Stimulated activated CD4-positive, alpha-beta T cell treated with anti-CD3 and anti-CD28 coated beads, Interleukin-15, amount 100 ng/mL, for 24 hours (primary cell): ENCODE results near the gene ATOH1.

Experiments used
- DNase-seq: peaks from one replicate; pipeline ENCODE4 v3.0.0-alpha.2; 2020

Gene ATOH1

GRCh38 chr4:93828332-93828994, at the start of gene ATOH1:
ATOH1 (plus strand) TSS chr4:93828753; CDS start chr4:93828927, 174 bp downstream.
- DNase-seq, result peak; percentile 17

DNA sequence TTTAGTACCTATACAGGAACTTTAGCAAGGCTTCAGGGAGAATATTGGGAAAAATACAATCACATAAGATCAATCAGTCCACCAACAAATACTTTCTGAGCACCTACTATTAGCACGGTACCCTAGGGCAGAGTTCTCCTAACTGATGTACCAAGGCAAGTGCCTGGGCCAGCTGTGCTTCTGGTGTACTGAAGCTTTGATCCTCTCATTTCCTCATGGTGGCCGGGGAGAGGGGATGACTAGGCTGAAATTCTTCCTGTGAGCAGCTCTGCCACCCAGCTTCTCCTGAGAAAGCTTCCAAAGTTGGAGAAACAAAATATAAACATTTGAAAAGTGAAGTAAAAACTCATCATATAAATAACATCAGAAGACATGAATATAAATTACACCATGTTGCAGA, 49.3 kb upstream of the ATOH1 start:
- no peak for DNase-seq

DNA sequence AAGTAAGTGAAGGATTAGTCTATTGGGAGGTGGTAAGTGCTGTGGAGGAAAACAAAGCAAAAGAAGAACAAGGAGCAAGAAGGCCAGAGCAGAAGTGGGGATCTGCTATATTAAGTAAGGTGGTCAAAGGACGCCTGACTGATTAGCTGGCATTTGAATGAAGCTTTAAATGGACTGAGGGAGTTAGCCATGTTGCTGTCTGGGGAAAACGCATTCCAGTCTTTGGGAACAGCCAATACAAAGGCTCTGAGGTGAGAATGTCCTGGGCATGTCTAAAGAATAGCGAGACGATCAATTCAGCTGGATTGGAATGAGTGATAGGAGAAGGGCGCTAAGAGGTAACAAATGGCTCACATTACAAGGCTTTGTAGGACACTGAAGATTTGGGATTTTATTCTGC, 48.5 kb upstream of the ATOH1 start:
- no peak for DNase-seq

GRCh38 chr4:93781198-93781597, 47.4 kb upstream of the ATOH1 start:
- no peak for DNase-seq

GRCh38 chr4:93786149-93786548, 42.4 kb upstream of the ATOH1 start:
- no peak for DNase-seq

- no peak for DNase-seq
Observed at GRCh38 chr4:93788712-93789111, 39.8 kb upstream of the ATOH1 start.

DNA sequence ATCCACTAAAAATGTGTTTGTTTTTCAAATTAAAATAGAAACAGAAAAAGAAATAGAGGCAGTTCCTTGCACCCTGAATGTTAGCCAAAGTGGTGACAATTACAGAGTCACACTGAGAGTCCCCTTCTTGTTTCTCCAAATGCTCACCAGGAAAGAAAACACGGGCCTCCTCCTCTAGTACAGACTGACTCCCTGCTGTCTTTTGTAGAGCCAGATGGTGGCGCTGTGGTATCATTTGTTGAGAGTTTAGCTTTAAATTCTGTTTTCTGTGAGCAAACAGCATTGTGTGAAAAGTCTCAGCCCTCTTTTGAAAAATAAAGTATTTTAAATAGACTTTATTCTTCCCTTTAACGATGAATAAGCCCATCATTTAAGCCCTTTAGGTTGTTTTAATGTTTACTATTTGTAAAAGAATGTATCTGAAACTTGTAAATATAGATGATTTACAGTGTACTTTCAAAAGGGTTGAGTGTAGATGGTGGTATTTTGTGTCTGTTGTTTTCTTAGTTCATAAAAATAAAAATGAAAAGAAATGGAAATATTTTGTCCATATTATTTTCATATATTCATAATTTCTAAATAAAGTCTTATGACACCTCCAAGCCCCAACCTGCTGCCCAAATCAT, 36.9 kb upstream of the ATOH1 start:
- peak; percentile 51 for DNase-seq

- no peak for DNase-seq
Observed at GRCh38 chr4:93802045-93802444, 26.5 kb upstream of the ATOH1 start.

GRCh38 chr4:93809773-93810172, 18.8 kb upstream of the ATOH1 start:
- no peak for DNase-seq

- DNase-seq, result no peak
Observed at GRCh38 chr4:93810340-93810992, 18.1 kb upstream of the ATOH1 start.

DNA sequence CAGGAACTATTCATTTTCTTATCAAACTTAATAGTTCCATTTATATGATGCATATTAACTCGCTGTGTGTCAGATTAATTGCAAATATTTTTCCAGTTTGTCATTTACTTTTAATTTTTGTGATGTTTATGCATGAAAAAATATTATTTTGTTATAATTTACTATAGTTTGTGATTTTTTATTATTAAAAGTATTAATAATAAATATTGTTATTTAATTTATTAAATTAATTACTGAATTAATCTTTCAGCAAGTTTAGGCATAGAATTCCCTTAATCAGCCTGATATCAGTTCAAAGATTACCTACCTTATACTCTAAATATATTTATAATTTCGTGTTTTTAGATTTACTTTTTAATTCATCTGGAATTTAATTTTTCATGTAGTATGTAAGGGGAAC, 15.5 kb upstream of the ATOH1 start:
- DNase-seq, result no peak

DNA sequence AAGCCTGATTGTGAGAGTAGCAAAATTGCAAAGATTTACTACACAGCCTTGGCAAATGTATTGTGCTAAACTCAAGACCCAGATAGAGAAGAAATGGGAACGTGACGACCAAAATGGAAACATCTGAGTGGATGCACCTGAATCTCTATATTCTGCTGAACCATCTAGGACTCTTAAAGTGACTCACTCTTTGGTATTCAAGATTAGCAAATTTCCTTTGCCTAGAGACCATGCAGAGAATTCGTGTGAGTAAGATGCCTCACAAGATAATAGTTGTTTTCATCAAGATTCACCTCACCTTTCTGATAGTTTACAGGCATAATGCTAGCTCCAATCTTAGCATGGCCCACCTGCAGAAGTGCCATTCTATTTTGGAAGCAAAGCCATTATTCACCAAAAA, 14.4 kb upstream of the ATOH1 start:
- no peak for DNase-seq

DNA sequence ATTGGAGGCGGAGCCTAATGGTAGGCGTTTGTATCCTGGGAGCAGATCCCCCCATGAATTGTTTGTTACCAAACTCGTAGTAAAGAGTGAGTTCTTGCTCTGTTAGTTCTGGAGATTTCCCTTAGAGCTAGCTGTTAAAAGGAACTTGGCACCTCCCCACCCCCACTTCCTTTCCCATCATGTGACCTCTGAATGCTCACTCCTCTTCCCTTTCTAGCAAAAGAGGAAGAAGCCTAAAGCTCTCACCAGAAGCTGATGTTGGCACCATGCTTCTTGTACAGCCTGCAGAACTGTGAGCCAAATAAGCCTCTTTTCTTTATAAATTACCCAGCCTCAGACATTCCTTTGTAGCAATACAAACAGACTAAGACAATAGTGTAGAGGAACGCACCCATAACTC, 13.8 kb upstream of the ATOH1 start:
- DNase-seq, result no peak

DNA sequence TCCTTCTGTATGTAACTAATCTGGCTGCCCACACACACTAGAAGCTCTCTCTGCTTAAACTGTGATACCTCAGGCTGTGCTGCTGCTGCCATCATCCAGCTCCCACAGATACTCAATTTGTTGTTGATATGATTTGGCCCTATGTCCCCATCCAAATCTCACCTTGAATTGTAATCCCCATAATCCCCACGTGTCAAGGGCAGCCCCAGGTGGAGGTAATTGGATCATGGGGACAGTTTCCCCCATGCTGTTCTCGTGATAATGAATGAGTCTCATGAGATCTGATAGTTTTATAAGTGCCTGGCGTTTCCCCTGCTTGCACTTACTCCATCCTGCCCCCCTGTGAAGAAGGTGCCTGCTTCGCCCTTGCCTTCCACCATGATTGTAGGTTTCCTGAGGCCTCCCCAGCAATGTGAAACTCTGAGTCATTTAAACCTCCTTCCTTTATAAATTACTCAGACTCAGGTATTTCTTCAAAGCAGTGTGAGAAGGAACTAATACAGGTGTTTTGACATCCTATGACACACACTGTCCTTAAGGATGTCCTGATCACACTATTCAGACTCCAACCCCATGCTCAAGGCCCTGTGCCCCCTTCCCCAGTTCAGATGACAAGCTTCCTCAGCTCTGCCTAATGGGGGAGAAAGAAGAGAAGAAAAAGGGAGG, 2.9 kb upstream of the ATOH1 start:
- no peak for DNase-seq

- no peak for DNase-seq
Observed at GRCh38 chr4:93827272-93827947, 1.1 kb upstream of the ATOH1 start.

GRCh38 chr4:93828995-93829819, 654 bp downstream of the ATOH1 start:
- DNase-seq, result peak; percentile 14

DNA sequence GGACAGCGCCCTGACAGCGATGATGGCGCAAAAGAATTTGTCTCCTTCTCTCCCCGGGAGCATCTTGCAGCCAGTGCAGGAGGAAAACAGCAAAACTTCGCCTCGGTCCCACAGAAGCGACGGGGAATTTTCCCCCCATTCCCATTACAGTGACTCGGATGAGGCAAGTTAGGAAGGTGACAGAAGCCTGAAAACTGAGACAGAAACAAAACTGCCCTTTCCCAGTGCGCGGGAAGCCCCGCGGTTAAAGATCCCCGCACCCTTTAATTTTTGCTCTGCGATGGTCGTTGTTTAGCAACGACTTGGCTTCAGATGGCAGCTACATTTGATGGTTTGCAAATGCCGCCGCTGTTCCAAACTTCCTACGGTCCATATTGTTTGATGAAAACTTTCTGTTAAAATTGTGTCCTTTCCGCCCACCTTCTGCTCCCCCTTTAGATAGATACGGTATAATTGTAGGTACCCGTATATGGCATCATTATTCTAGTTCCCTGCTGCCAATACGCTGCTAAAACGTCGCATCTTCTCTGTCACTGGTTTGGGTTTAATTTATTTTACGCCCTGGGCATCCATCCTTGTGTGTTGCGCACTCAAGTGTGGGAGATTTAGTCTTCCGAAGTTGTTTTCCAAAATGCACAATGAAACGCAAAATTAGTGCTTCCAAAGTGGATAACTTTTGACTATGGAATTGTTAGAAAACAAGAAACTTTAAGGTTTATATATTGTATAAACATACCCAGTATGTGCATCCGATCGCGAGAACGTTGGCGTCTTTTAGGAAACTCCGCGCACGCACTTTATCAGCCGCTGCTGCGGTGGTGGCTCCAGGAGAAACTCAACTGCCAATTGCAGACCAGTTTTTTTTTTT, 1.5 kb downstream of the ATOH1 start:
- no peak for DNase-seq

DNA sequence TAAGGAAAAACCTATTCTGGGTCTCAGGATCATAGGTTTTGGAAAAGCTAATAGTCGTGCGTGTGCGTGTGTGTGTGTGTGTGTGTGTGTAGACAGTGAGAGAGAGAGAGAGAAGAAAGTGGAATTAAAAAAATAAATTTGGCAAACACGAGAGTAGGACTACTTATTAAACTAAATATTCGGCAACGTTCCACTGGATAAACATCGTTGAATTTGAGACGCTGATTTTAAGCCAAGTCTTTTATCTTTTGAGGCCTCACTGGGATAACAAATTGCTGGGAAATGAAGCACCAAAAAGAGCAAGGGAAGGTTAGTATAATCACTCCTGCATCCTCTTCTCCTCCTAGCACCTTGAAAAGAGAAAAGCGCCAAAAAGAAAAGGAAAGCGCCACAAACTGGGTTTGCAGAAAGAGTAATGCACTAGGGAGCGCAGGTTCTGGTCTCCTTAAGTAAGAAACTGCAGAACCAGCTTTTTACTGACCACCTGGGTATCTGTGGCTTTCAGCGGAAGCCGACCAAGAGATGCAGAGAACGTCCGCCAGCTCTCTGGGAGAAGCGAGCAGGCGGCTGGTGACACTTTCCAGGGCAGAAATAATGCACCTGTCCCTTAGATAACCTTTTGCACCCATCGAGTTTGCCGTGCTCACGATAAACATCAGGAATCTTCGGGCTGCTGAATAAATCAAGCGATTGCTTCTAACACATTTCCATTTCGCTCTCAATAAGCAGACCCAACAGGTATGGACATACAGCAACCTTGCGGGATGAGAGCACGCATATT, 3.4 kb downstream of the ATOH1 start:
- DNase-seq, result no peak

DNA sequence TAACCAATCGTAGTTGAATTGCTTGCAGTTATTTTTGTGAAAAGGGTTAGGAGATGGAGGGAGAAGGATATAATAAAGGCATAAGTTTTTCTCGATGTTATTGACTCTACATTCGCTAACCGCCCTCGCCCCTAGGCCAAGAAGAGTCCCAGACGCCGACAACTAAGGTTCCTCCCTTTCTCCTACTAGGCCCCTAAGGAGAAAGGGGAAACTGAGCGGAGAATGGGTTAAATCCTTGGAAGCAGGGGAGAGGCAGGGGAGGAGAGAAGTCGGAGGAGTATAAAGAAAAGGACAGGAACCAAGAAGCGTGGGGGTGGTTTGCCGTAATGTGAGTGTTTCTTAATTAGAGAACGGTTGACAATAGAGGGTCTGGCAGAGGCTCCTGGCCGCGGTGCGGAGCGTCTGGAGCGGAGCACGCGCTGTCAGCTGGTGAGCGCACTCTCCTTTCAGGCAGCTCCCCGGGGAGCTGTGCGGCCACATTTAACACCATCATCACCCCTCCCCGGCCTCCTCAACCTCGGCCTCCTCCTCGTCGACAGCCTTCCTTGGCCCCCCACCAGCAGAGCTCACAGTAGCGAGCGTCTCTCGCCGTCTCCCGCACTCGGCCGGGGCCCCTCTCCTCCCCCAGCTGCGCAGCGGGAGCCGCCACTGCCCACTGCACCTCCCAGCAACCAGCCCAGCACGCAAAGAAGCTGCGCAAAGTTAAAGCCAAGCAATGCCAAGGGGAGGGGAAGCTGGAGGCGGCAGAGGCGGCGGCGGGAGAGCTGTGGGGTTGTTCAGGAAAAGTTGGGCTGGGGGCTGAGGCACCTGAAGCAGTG, 5.9 kb downstream of the ATOH1 start:
- no peak for DNase-seq

GRCh38 chr4:93835929-93836328, 7.4 kb downstream of the ATOH1 start:
- no peak for DNase-seq
